ENCODE measurements around the gene PLA2G2C. TPM values are rescaled to one million over a fixed set of nuclear protein-coding genes. Genes with fewer than 3 reads are reported as not detected.
A peak's percentile ranks its signal among the peaks of the same experiment; 100 is the strongest.

PLA2G2C gene
- total RNA-seq, 2 experiments from 2014 or later, result not detected

DNA sequence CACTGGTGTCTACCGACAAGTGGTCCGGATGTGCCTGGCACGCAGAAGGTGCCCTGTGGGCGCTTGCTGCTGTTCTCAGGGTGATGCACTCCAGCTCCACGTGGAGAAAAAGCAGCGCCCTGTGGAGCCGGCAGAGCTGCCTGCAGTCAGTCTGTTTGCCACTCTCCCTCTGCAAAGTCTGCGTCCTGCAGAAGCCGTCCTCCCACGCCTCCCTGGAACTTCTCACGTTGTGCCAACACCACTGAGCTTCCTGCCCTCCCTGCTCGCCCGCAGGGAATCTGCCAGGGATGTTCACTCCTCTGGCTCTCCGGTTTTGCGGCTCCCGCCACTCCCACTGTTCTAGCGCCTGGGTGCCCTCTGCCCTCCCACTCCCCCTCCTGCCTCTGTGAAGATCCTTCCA, 20.3 kb downstream of the PLA2G2C start:
- H3K4me3 ChIP-seq (ENCODE audit: low read length), result no peak overlapping the region
- POLR2A ChIA-PET, result no interaction called here
- H3K36me3 ChIP-seq (ENCODE audit: insufficient read depth, low read length), result no peaks in the 10 kb centered on the region
- no peaks in the 10 kb centered on the region for H3K4me1 Mint-ChIP-seq (ENCODE audit: low read depth)
- H3K27ac ChIP-seq (ENCODE audit: low read depth in 1 of 2, low read length in 2 of 2), result no peak overlapping the region
- no peaks in the 10 kb centered on the region for H3K27me3 ChIP-seq (ENCODE audit: control insufficient read depth in 1 of 2, insufficient read depth in 2 of 2, low read length in 2 of 2)
- no peak overlapping the region for H3K4me3 Mint-ChIP-seq
- ATAC-seq (ENCODE audit: poor library complexity) (no peak), DNase-seq (no peak)
- H3K27me3 Mint-ChIP-seq, result no peaks in the 10 kb centered on the region
- CTCF ChIA-PET, result interaction anchor here (0.6 to 0.7 kb wide), 2 partner anchors 28 to 947 kb away, joined by 3 to 5 read pairs; no protein-coding TSS in a partner anchor
- peaks cover 10% of the 10 kb centered on the region for H3K9me3 Mint-ChIP-seq
- intact Hi-C loops (cut with DNase I, micrococcal nuclease), result no loop called here
- TF ChIP-seq, protein P1, sequence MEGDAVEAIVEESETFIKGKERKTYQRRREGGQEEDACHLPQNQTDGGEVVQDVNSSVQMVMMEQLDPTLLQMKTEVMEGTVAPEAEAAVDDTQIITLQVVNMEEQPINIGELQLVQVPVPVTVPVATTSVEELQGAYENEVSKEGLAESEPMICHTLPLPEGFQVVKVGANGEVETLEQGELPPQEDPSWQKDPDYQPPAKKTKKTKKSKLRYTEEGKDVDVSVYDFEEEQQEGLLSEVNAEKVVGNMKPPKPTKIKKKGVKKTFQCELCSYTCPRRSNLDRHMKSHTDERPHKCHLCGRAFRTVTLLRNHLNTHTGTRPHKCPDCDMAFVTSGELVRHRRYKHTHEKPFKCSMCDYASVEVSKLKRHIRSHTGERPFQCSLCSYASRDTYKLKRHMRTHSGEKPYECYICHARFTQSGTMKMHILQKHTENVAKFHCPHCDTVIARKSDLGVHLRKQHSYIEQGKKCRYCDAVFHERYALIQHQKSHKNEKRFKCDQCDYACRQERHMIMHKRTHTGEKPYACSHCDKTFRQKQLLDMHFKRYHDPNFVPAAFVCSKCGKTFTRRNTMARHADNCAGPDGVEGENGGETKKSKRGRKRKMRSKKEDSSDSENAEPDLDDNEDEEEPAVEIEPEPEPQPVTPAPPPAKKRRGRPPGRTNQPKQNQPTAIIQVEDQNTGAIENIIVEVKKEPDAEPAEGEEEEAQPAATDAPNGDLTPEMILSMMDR (IDR thresholded peaks at IDR 0.05), result no peak
- peaks cover 30% of the 10 kb centered on the region for H3K36me3 Mint-ChIP-seq (ENCODE audit: low read depth)
- peaks cover 18 to 50% of the 10 kb centered on the region in 2 experiments for H3K9me3 ChIP-seq (ENCODE audit: control insufficient read depth in 1 of 2, insufficient read depth in 1 of 2, low read length in 2 of 2)
- no peak overlapping the region for H3K27ac Mint-ChIP-seq
- peaks cover 4% of the 10 kb centered on the region for H3K4me1 ChIP-seq (ENCODE audit: insufficient read depth, low read length)

- intact Hi-C loops (cut with DNase I, micrococcal nuclease), result no loop called here
- TF ChIP-seq, protein P1 (IDR thresholded peaks at IDR 0.05), result peak; percentile 17
- H3K36me3 Mint-ChIP-seq (ENCODE audit: low read depth), result peaks cover 30% of the 10 kb centered on the region
- no peak overlapping the region for H3K27ac Mint-ChIP-seq
- Histone ChIP-seq H3K27me3 (ENCODE audit: control insufficient read depth in 1 of 2, insufficient read depth in 2 of 2, low read length in 2 of 2) (no peaks in the 10 kb centered on the region), H3K4me3 (ENCODE audit: low read length) (no peak overlapping the region), H3K4me1 (ENCODE audit: insufficient read depth, low read length) (no peaks in the 10 kb centered on the region), H3K9me3 (ENCODE audit: control insufficient read depth in 1 of 2, insufficient read depth in 1 of 2, low read length in 2 of 2) (peaks cover 24 to 55% of the 10 kb centered on the region in 2 experiments), H3K27ac (ENCODE audit: low read depth in 1 of 2, low read length in 2 of 2) (no peak overlapping the region), H3K36me3 (ENCODE audit: insufficient read depth, low read length) (no peaks in the 10 kb centered on the region)
- H3K9me3 Mint-ChIP-seq, result peaks cover 10% of the 10 kb centered on the region
- DNase-seq (peak in 1 of 14 experiments; percentile 31), ATAC-seq (ENCODE audit: poor library complexity) (no peak)
- ChIA-PET POLR2A (no interaction called here), CTCF (interaction anchor here (0.6 to 1.3 kb wide), 3 partner anchors 13 to 947 kb away, joined by 3 to 5 read pairs (median 3); no protein-coding TSS in a partner anchor)
- no peak overlapping the region for H3K4me3 Mint-ChIP-seq
- H3K4me1 Mint-ChIP-seq (ENCODE audit: low read depth), result no peaks in the 10 kb centered on the region
- no peaks in the 10 kb centered on the region for H3K27me3 Mint-ChIP-seq
These were observed 20.8 kb downstream of the PLA2G2C start for GRCh38 chr1:20165522-20165951.

- CTCF ChIA-PET, result interaction anchor here (1.3 kb wide), 1 partner anchor 13 kb away, joined by 3 read pairs; no protein-coding TSS in a partner anchor
- H3K9me3 Mint-ChIP-seq, result peaks cover 10% of the 10 kb centered on the region
- H3K9me3 ChIP-seq (ENCODE audit: control insufficient read depth in 1 of 2, insufficient read depth in 1 of 2, low read length in 2 of 2), result peaks cover 31 to 60% of the 10 kb centered on the region in 2 experiments
- intact Hi-C loops (cut with DNase I, micrococcal nuclease), result no loop called here
- peaks cover 30% of the 10 kb centered on the region for H3K36me3 Mint-ChIP-seq (ENCODE audit: low read depth)
- no peak overlapping the region for H3K4me3 Mint-ChIP-seq
- H3K27me3 ChIP-seq (ENCODE audit: control insufficient read depth in 1 of 2, insufficient read depth in 2 of 2, low read length in 2 of 2), result no peaks in the 10 kb centered on the region
- H3K4me1 Mint-ChIP-seq (ENCODE audit: low read depth), result no peaks in the 10 kb centered on the region
- H3K4me3 ChIP-seq (ENCODE audit: low read length), result no peak overlapping the region
- POLR2A ChIA-PET, result no interaction called here
- H3K4me1 ChIP-seq (ENCODE audit: insufficient read depth, low read length), result no peaks in the 10 kb centered on the region
- no peak overlapping the region for H3K27ac Mint-ChIP-seq
- H3K36me3 ChIP-seq (ENCODE audit: insufficient read depth, low read length), result no peaks in the 10 kb centered on the region
- TF ChIP-seq, protein P1 (IDR thresholded peaks at IDR 0.05), result no peak
- H3K27ac ChIP-seq (ENCODE audit: low read depth in 1 of 2, low read length in 2 of 2), result no peak overlapping the region
- DNase-seq (no peak), ATAC-seq (ENCODE audit: poor library complexity) (no peak)
- H3K27me3 Mint-ChIP-seq, result no peaks in the 10 kb centered on the region
These were observed 21.6 kb downstream of the PLA2G2C start for GRCh38 chr1:20164694-20165202.
